Measurements from ENCODE around the gene CD96. TPM values are rescaled to one million over a fixed set of nuclear protein-coding genes. Genes with fewer than 3 reads are reported as not detected.

CD96 gene
- total and polyA plus RNA-seq, 2 experiments from 2014 or later = 0.91 TPM; not detected in 1

GRCh38 chr3:111577113-111577512, 35.1 kb downstream of the CD96 start (continued):
- TF ChIP-seq, protein P1, sequence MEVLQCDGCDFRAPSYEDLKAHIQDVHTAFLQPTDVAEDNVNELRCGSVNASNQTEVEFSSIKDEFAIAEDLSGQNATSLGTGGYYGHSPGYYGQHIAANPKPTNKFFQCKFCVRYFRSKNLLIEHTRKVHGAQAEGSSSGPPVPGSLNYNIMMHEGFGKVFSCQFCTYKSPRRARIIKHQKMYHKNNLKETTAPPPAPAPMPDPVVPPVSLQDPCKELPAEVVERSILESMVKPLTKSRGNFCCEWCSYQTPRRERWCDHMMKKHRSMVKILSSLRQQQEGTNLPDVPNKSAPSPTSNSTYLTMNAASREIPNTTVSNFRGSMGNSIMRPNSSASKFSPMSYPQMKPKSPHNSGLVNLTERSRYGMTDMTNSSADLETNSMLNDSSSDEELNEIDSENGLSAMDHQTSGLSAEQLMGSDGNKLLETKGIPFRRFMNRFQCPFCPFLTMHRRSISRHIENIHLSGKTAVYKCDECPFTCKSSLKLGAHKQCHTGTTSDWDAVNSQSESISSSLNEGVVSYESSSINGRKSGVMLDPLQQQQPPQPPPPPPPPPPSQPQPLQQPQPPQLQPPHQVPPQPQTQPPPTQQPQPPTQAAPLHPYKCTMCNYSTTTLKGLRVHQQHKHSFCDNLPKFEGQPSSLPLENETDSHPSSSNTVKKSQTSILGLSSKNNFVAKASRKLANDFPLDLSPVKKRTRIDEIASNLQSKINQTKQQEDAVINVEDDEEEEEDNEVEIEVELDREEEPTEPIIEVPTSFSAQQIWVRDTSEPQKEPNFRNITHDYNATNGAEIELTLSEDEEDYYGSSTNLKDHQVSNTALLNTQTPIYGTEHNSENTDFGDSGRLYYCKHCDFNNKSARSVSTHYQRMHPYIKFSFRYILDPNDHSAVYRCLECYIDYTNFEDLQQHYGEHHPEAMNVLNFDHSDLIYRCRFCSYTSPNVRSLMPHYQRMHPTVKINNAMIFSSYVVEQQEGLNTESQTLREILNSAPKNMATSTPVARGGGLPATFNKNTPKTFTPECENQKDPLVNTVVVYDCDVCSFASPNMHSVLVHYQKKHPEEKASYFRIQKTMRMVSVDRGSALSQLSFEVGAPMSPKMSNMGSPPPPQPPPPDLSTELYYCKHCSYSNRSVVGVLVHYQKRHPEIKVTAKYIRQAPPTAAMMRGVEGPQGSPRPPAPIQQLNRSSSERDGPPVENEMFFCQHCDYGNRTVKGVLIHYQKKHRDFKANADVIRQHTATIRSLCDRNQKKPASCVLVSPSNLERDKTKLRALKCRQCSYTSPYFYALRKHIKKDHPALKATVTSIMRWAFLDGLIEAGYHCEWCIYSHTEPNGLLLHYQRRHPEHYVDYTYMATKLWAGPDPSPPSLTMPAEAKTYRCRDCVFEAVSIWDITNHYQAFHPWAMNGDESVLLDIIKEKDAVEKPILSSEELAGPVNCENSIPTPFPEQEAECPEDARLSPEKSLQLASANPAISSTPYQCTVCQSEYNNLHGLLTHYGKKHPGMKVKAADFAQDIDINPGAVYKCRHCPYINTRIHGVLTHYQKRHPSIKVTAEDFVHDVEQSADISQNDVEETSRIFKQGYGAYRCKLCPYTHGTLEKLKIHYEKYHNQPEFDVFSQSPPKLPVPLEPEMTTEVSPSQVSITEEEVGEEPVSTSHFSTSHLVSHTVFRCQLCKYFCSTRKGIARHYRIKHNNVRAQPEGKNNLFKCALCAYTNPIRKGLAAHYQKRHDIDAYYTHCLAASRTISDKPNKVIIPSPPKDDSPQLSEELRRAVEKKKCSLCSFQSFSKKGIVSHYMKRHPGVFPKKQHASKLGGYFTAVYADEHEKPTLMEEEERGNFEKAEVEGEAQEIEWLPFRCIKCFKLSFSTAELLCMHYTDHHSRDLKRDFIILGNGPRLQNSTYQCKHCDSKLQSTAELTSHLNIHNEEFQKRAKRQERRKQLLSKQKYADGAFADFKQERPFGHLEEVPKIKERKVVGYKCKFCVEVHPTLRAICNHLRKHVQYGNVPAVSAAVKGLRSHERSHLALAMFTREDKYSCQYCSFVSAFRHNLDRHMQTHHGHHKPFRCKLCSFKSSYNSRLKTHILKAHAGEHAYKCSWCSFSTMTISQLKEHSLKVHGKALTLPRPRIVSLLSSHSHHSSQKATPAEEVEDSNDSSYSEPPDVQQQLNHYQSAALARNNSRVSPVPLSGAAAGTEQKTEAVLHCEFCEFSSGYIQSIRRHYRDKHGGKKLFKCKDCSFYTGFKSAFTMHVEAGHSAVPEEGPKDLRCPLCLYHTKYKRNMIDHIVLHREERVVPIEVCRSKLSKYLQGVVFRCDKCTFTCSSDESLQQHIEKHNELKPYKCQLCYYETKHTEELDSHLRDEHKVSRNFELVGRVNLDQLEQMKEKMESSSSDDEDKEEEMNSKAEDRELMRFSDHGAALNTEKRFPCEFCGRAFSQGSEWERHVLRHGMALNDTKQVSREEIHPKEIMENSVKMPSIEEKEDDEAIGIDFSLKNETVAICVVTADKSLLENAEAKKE (CRISPR knock-in tag; IDR thresholded peaks at IDR 0.05) = no peak
- TF ChIP-seq ZNF331 (CRISPR knock-in tag; IDR thresholded peaks at IDR 0.05; ENCODE audit: low read depth) = no peak
- no peak for TF ChIP-seq EZH2phosphoT487 (IDR thresholded peaks at IDR 0.05; ENCODE audit: unreplicated experiment)
- TF ChIP-seq, protein P2, sequence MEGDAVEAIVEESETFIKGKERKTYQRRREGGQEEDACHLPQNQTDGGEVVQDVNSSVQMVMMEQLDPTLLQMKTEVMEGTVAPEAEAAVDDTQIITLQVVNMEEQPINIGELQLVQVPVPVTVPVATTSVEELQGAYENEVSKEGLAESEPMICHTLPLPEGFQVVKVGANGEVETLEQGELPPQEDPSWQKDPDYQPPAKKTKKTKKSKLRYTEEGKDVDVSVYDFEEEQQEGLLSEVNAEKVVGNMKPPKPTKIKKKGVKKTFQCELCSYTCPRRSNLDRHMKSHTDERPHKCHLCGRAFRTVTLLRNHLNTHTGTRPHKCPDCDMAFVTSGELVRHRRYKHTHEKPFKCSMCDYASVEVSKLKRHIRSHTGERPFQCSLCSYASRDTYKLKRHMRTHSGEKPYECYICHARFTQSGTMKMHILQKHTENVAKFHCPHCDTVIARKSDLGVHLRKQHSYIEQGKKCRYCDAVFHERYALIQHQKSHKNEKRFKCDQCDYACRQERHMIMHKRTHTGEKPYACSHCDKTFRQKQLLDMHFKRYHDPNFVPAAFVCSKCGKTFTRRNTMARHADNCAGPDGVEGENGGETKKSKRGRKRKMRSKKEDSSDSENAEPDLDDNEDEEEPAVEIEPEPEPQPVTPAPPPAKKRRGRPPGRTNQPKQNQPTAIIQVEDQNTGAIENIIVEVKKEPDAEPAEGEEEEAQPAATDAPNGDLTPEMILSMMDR (conservative IDR thresholded peaks at IDR 0.05; ENCODE audit: low read depth in 2 of 2) = no peak
- no peak for TF ChIP-seq EZH2 (IDR thresholded peaks at IDR 0.05; ENCODE audit: low read depth, unreplicated experiment)
- no peak for TF ChIP-seq CREB1 (CRISPR knock-in tag; IDR thresholded peaks at IDR 0.05; ENCODE audit: low read depth)
- no peak for TF ChIP-seq STAT1 (IDR thresholded peaks at IDR 0.05; ENCODE audit: unreplicated experiment)
- TF ChIP-seq ZNF114 (CRISPR knock-in tag; IDR thresholded peaks at IDR 0.05) = no peak

Data from GM23338 (cell line).